B cell (primary cell): ENCODE data around the gene LRRC32. TPM values are rescaled to one million over a fixed set of nuclear protein-coding genes. Genes with fewer than 3 reads are reported as not detected.
"Not testable (repeated sequence)": the region's sequence is repeated elsewhere in the genome, so short reads cannot be mapped to it uniquely, and the experiment has no call there.

Source experiments
- ATAC-seq: fragments of 200-7000 bp; cut with Tn5 transposase; one replicate; pipeline ENCODE4 v1.10.0; 2021; ENCODE audit warnings: low read depth, mild to moderate bottlenecking, moderate number of reproducible peaks, moderate library complexity
- CTCF ChIA-PET: fragments of 350-600 bp; sonication (Branson Sonifier 250); formaldehyde crosslinking; loops from one replicate; lab custom pipeline; 2021; ENCODE audit warnings: antibody characterized with exemption, inconsistent platforms; lab: Charles Lee
- POLR2A ChIA-PET: fragments of 350-600 bp; sonication (Branson Sonifier 250); formaldehyde crosslinking; loops from one replicate; lab custom pipeline; 2021; ENCODE audit warnings: antibody characterized with exemption; lab: Charles Lee
- DNase-seq: peaks from one replicate; pipeline ENCODE4 v3.0.0; 2013
- H2AFZ ChIP-seq: 2 replicates; pipeline ENCODE4 v1.6.1; 2012; ENCODE audit warnings: mild to moderate bottlenecking, low read depth, low read length; ENCODE audit not compliant: insufficient read depth, poor library complexity, severe bottlenecking
- H3K27ac ChIP-seq, 2 donors: 1 replicate in 1 of 2; 2 replicates in 1 of 2; pipeline ENCODE4 v1.5.1; 2012 to 2013; ENCODE audit warnings: low read length in 2 of 2, mild to moderate bottlenecking in 2 of 2, moderate library complexity in 1 of 2
- H3K27me3 ChIP-seq, 4 experiments: fragments of 200-600 bp in 1 of 4; sonication (generic) in 1 of 4; replicated peaks in 1 of 4; 1 replicate in 2 of 4; 2 replicates in 2 of 4; pipeline versions ENCODE4 v1.6.1 to v1.7.0; 2013 to 2016; ENCODE audit warnings: low read length in 3 of 4, mild to moderate bottlenecking in 2 of 4, mixed read lengths in 1 of 4, moderate library complexity in 1 of 4; ENCODE audit not compliant: insufficient read depth in 4 of 4, control insufficient read depth in 3 of 4; ENCODE audit errors: control extremely low read depth in 1 of 4
- H3K36me3 ChIP-seq, 2 experiments: replicated peaks in 1 of 2; 1 replicate in 1 of 2; 2 replicates in 1 of 2; pipeline versions ENCODE4 v1.6.1 to v1.7.1; 2013; ENCODE audit warnings: low read length in 1 of 2; ENCODE audit not compliant: insufficient read depth in 2 of 2, control insufficient read depth in 1 of 2; ENCODE audit errors: control extremely low read depth in 1 of 2, extremely low read depth in 1 of 2
- H3K4me1 ChIP-seq, 2 donors: fragments of 200-600 bp in 1 of 2; sonication (generic) in 1 of 2; 1 replicate in 1 of 2; 2 replicates in 1 of 2; pipeline versions ENCODE4 v1.5.1 to v1.6.1; 2013 to 2017; ENCODE audit warnings: low read length in 2 of 2; ENCODE audit not compliant: control insufficient read depth in 2 of 2, insufficient read depth in 2 of 2
- H3K4me2 ChIP-seq: replicated peaks from 2 replicates; pipeline ENCODE3; 2012; ENCODE audit warnings: mild to moderate bottlenecking, low read depth, low read length; ENCODE audit not compliant: poor library complexity, severe bottlenecking
- H3K4me3 ChIP-seq, 5 experiments: fragments of 200-600 bp in 1 of 5; sonication (generic) in 1 of 5; 1 replicate in 3 of 5; 2 replicates in 2 of 5; pipeline versions ENCODE4 v1.5.1 to v1.7.0; 2011 to 2016; ENCODE audit warnings: low read length in 4 of 5, mild to moderate bottlenecking in 4 of 5, low read depth in 2 of 5, control low read depth in 1 of 5, moderate library complexity in 1 of 5; ENCODE audit not compliant: insufficient read depth in 1 of 5; ENCODE audit errors: control extremely low read depth in 1 of 5, extremely low read depth in 1 of 5
- H3K79me2 ChIP-seq: fragments of 200-600 bp; sonication (generic); one replicate; pipeline ENCODE4 v1.6.0; 2016; ENCODE audit warnings: low read length; ENCODE audit not compliant: control insufficient read depth, insufficient read depth
- H3K9ac ChIP-seq: fragments of 200-600 bp; sonication (generic); 2 replicates; pipeline ENCODE4 v1.6.1; 2017; ENCODE audit warnings: mild to moderate bottlenecking, low read length, moderate library complexity
- H3K9me3 ChIP-seq, 3 donors: one replicate each; pipeline versions ENCODE4 v1.6.1 to v1.7.1; 2013; ENCODE audit warnings: low read length in 2 of 3; ENCODE audit not compliant: control insufficient read depth in 2 of 3, insufficient read depth in 1 of 3; ENCODE audit errors: control extremely low read depth in 1 of 3
- H4K20me1 ChIP-seq: 2 replicates; pipeline ENCODE4 v1.6.0; 2012; ENCODE audit warnings: mild to moderate bottlenecking, low read length; ENCODE audit not compliant: insufficient read depth, control insufficient read depth, poor library complexity, severe bottlenecking
- H3K27ac Mint-ChIP-seq: one replicate; pipeline ENCODE4 v1.8.0; 2021; ENCODE audit warnings: mixed read lengths
- H3K27me3 Mint-ChIP-seq: one replicate; pipeline ENCODE4 v1.8.0; 2021; ENCODE audit warnings: mixed read lengths
- H3K4me1 Mint-ChIP-seq: one replicate; pipeline ENCODE4 v1.8.0; 2021; ENCODE audit warnings: mixed read lengths
- H3K4me3 Mint-ChIP-seq: one replicate; pipeline ENCODE4 v1.8.0; 2021; ENCODE audit warnings: mixed read lengths
- H3K9me3 Mint-ChIP-seq: one replicate; pipeline ENCODE4 v1.8.0; 2022; ENCODE audit warnings: mixed read lengths; ENCODE audit not compliant: insufficient read depth
- CTCF ChIP-seq: fragments of 200-600 bp; IDR thresholded peaks from one replicate; pipeline ENCODE4 v1.8.0; 2022; ENCODE audit warnings: antibody characterized with exemption, mild to moderate bottlenecking
- EZH2 ChIP-seq: IDR thresholded peaks from 2 replicates; pipeline ENCODE4 v1.6.1; 2012; ENCODE audit warnings: borderline replicate concordance, low read depth, mild to moderate bottlenecking, moderate library complexity, low read length; ENCODE audit not compliant: insufficient read depth, poor library complexity, severe bottlenecking
- WGBS: methylation state at CpG from one replicate; pipeline ENCODE4 v1.1.5; 2013; ENCODE audit warnings: missing lambda C conversion rate; ENCODE audit not compliant: insufficient coverage; 5-methylcytosine and 5-hydroxymethylcytosine counted together
- intact Hi-C: fragments of 100-400 bp; cut with micrococcal nuclease; formaldehyde crosslinking; loops from one replicate; pipeline ENCODE4 v1.10.0; 2022
- polyA plus RNA-seq: library from polyadenylated mRNA; depleted of rRNA; stranded (reverse); fragments of >200 nt; gene quantifications from 2 replicates; pipeline ENCODE4 v1.2.3, GENCODE V29; 2012
- total RNA-seq, 2 donors: library from RNA; stranded (reverse); fragments of 120-200 nt in 1 of 2; gene quantifications; 1 replicate in 1 of 2; 2 replicates in 1 of 2; pipeline versions ENCODE4 v1.2.3 to v1.2.4, GENCODE V29; 2013 to 2022

The LRRC32 gene
- total and polyA plus RNA-seq, 2 donors (not counting 1 experiment from before 2014, with no cell fraction given) = 0.60 to 1.4 TPM

- Mint-ChIP-seq H3K4me1 (peaks cover 19% of the 10 kb centered on the region), H3K4me3 (no peak overlapping the region), H3K27ac (no peak overlapping the region), H3K9me3 (peaks cover 7% of the 10 kb centered on the region), H3K27me3 (peaks cover 56% of the 10 kb centered on the region)
- TF ChIP-seq EZH2 (no peak), CTCF (no peak)
- ATAC-seq (no peak), DNase-seq (no peak)
- no peak overlapping the region for H2AFZ ChIP-seq
- no peak overlapping the region for H3K4me2 ChIP-seq
- 82% methylated on average over 5 of the region's 8 CpGs for WGBS
- peaks cover 1 to 31% (median 12%) of the 10 kb centered on the region in 3 donors for H3K9me3 ChIP-seq
- H3K4me3 ChIP-seq = no peak overlapping the region
- CTCF ChIA-PET = interaction anchor here (1.6 kb wide), 1 partner anchor 23 kb away, joined by 5 read pairs; no protein-coding TSS in a partner anchor
- intact Hi-C loops = no loop called here
- no peaks in the 10 kb centered on the region for H4K20me1 ChIP-seq
- H3K79me2 ChIP-seq = no peaks in the 10 kb centered on the region
- H3K36me3 ChIP-seq = no peaks in the 10 kb centered on the region
- no peak overlapping the region for H3K9ac ChIP-seq
- H3K27me3 ChIP-seq = peaks cover 0 to 38% (median 5%) of the 10 kb centered on the region in 4 experiments
- peaks cover 10 to 11% of the 10 kb centered on the region in 2 donors for H3K4me1 ChIP-seq
- H3K27ac ChIP-seq = no peak overlapping the region
- POLR2A ChIA-PET = no interaction called here
Observed at GRCh38 chr11:76621466-76621865, 49.1 kb downstream of the LRRC32 start.

DNA sequence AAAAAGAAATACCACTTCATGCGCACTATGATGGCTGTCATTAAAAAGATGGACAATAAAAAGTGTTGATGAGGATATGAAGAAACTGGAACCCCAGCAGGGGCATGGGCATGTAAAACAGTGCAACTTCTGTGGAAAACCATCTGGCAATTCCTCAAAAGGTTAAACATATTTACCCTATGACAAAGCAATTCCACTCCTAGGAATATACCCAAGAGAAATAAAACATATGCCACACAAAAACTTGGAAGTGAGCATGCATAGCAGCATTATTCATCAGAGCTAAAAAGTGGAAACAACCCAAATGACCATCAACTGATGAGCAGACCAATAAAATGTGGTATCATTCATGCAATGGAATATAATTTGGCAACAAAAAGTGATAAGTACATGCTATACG lies 50.1 kb downstream of the LRRC32 start:
- no peak overlapping the region for H3K27ac ChIP-seq
- no peaks in the 10 kb centered on the region for H3K79me2 ChIP-seq
- H2AFZ ChIP-seq = no peak overlapping the region
- no peak for ATAC-seq
- POLR2A ChIA-PET = no interaction called here
- Mint-ChIP-seq H3K27ac (no peak overlapping the region), H3K4me3 (no peak overlapping the region), H3K27me3 (peaks cover 65% of the 10 kb centered on the region), H3K4me1 (peaks cover 9% of the 10 kb centered on the region), H3K9me3 (peaks cover 2% of the 10 kb centered on the region)
- peaks cover 0 to 46% (median 6%) of the 10 kb centered on the region in 4 experiments for H3K27me3 ChIP-seq
- H3K9me3 ChIP-seq = peaks cover 1 to 22% (median 5%) of the 10 kb centered on the region in 3 donors
- no peaks in the 10 kb centered on the region for H3K36me3 ChIP-seq
- H3K9ac ChIP-seq = no peak overlapping the region
- peaks cover 0 to 1% of the 10 kb centered on the region in 2 donors for H3K4me1 ChIP-seq
- DNase-seq = no peak
- CTCF ChIA-PET = interaction anchor here (1.6 kb wide), 1 partner anchor 22 kb away, joined by 5 read pairs; no protein-coding TSS in a partner anchor
- no peak overlapping the region for H3K4me3 ChIP-seq
- no peak for TF ChIP-seq CTCF
- intact Hi-C loops = no loop called here
- no peaks in the 10 kb centered on the region for H4K20me1 ChIP-seq
- no CpG with 5 or more reads among the region's 2 CpGs for WGBS
- H3K4me2 ChIP-seq = no peak overlapping the region

GRCh38 chr11:76619801-76620200 lies 50.7 kb downstream of the LRRC32 start:
- POLR2A ChIA-PET, H2AFZ ChIP-seq, intact Hi-C loops, H3K9ac ChIP-seq, H3K4me3 Mint-ChIP-seq, H3K79me2 ChIP-seq, H3K4me2 ChIP-seq, H3K36me3 ChIP-seq, H3K9me3 Mint-ChIP-seq, H4K20me1 ChIP-seq, CTCF ChIA-PET, H3K4me1 Mint-ChIP-seq, H3K27ac Mint-ChIP-seq, DNase-seq, H3K27ac ChIP-seq, ATAC-seq, H3K4me1 ChIP-seq, H3K4me3 ChIP-seq: not testable (repeated sequence)
- no CpG with 5 or more reads among the region's 5 CpGs for WGBS
- H3K27me3 Mint-ChIP-seq = peaks cover 61% of the 10 kb centered on the region
- Histone ChIP-seq H3K27me3 (peaks cover 0 to 45% (median 7%) of the 10 kb centered on the region in 4 experiments), H3K9me3 (peaks cover 1 to 16% (median 4%) of the 10 kb centered on the region in 3 donors)
